NT2/D1 (cell line): ENCODE results near the gene TTC23L.

ENCODE experiments used
- DNase-seq: peaks from one replicate; pipeline ENCODE4 v3.0.0-alpha.2; 2011; ENCODE audit warnings: low read depth, low spot score
- H3K27me3 ChIP-seq: 2 replicates; pipeline ENCODE4 v1.6.0; 2011; ENCODE audit warnings: mild to moderate bottlenecking; ENCODE audit not compliant: insufficient read length, insufficient read depth
- H3K36me3 ChIP-seq: 2 replicates; pipeline ENCODE4 v1.6.1; 2011; ENCODE audit warnings: mild to moderate bottlenecking, low read length, mixed read lengths; ENCODE audit not compliant: insufficient read depth, insufficient read length
- H3K4me1 ChIP-seq: 2 replicates; pipeline ENCODE4 v1.5.1; 2011; ENCODE audit not compliant: insufficient read depth, insufficient read length
- H3K4me3 ChIP-seq: 2 replicates; pipeline ENCODE4 v1.5.1; 2011; ENCODE audit warnings: low read depth; ENCODE audit not compliant: insufficient read length
- H3K9ac ChIP-seq: 2 replicates; pipeline ENCODE4 v1.6.0; 2011; ENCODE audit warnings: low read depth; ENCODE audit not compliant: insufficient read length
- H3K9me3 ChIP-seq: 2 replicates; pipeline ENCODE4 v1.5.1; 2011; ENCODE audit warnings: mild to moderate bottlenecking, low read length; ENCODE audit not compliant: insufficient read depth
- SUZ12 ChIP-seq: IDR thresholded peaks from 2 replicates; pipeline ENCODE4 v1.6.1; 2011; ENCODE audit not compliant: insufficient read length, insufficient read depth; ENCODE audit errors: extremely low read depth
- YY1 ChIP-seq: IDR thresholded peaks from 2 replicates; pipeline ENCODE4 v1.6.1; 2011; ENCODE audit not compliant: insufficient read length, insufficient read depth
- ZNF274 ChIP-seq: IDR thresholded peaks from 2 replicates; pipeline ENCODE4 v1.6.1; 2011; ENCODE audit warnings: mild to moderate bottlenecking, low read depth, low read length

Gene TTC23L, protein sequence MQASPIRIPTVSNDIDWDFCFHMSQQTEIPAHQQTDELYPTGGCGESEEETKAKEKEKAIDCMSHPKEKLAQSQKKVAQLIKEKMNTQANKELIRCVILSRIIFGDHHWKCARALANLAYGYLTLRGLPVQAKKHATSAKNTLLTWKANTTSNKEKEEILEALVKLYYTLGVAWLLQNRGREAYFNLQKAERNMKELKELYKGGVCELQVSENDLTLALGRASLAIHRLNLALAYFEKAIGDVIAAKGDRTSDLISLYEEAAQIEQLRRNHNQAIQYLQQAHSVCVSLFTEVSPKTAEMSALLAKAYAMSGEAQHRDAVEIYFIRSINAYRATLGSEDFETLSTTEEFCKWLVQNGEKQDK

DNA sequence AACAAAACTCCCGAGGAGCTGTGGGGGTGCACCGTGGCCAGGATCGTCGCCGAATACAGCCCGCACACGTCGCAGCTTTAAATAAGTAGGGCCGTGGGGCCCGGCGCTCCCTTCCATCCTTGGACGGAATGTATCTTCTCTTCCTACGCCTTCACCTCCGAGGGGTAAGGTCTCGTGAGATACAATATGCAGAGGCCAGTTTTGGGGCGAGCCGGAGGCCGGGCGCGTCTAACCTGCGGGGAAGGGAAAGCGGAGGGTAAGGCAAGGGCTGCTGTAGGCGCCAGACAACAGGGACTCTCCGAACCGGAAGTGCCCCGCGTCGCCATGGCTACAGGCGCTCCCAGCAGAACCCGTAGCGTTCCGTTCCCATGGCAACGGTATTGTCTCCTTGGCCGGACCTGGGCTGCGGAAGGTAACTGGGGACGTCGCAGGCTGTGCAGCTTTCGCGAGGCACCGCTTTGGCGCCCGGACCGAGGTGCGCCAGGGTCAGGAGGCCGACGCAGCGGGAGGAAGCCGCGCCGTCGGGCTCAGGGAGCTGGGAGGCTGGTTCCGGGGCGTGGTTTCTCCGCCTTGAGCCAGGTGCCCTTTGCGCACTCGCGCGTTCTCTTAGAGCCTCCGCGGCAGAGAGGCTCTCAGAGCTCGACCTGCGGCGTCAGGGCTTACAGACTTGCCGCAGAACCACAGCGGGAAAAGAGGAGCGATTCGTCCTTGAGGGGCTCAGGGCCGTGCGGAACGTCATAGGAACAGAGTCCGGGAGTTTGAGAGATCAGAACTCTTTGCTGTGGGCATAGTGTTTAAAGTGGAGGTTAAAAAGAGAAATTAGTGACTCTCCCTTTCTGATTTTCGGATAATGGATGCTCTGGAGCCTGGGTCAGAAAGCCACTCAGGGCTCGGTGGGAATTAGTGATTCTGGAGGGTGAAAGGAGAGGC lies at the start of gene TTC23L:
TTC23L (plus strand) TSS at position 380 of the 930 bp plus-strand sequence. CDS start 1,508 bp downstream, outside the sequence.
- no peaks in the 10 kb centered on the region for H3K36me3 ChIP-seq
- no peaks in the 10 kb centered on the region for H3K27me3 ChIP-seq
- TF ChIP-seq SUZ12: no peak
- TF ChIP-seq YY1: no peak
- no peak for TF ChIP-seq ZNF274
- DNase-seq: peak; percentile 88
- no peaks in the 10 kb centered on the region for H3K4me1 ChIP-seq
- peaks cover 4% of the 10 kb centered on the region; the same call in 1 of the 2 replicates for H3K9me3 ChIP-seq
- peak within 1 kb of the TSS; percentile 73 for H3K9ac ChIP-seq
- peak within 1 kb of the TSS; percentile 56 for H3K4me3 ChIP-seq

DNA sequence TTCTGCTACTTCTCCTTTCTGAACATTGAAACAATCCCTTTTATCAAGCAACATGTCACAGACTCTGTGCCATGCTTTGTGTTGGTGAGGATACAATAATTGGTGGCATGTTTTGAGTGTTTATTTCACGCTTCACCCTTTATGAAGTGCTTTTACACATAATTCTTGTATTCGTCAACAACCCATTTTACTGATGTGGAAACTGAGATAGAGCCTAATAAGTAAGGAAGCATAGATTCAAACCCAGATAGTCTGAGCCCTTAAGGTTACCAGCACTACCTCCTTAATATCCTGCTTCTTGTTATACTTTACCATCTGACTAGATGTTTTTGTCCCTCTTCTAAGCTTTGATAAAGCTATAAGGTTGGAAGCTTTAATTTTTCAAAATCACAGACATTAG lies 49.3 kb upstream of the TTC23L start:
- DNase-seq: no peak
- Histone ChIP-seq H3K27me3 (no peaks in the 10 kb centered on the region), H3K4me3 (no peak overlapping the region), H3K9me3 (peaks cover 13% of the 10 kb centered on the region; the same call in 1 of the 2 replicates), H3K36me3 (peaks cover 2% of the 10 kb centered on the region), H3K9ac (no peak overlapping the region), H3K4me1 (no peaks in the 10 kb centered on the region)
- TF ChIP-seq SUZ12: no peak
- TF ChIP-seq ZNF274: no peak

DNA sequence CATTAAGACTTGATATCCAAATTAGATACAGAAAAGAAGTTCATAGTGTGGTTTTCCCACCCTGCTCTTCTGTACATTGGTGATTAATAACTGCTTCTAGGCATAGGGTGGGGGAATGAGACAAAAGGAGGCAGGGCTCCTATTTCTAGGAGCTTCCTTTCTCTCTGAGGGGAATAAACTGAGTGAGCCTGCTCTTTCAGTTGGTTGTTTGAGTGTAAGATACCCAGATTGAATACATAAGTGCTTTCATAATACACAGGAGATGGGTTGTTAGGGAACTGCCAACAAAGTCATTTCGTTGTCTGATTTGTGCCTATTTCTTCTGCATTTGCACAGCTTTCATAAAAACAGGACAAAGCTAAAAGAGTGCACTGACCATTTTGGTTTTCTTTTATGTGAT lies 48.9 kb upstream of the TTC23L start:
- TF ChIP-seq SUZ12 (no peak), ZNF274 (no peak), YY1 (no peak)
- Histone ChIP-seq H3K9me3 (peaks cover 13% of the 10 kb centered on the region; the same call in 1 of the 2 replicates), H3K9ac (no peak overlapping the region), H3K36me3 (peaks cover 2% of the 10 kb centered on the region), H3K27me3 (no peaks in the 10 kb centered on the region), H3K4me3 (no peak overlapping the region), H3K4me1 (no peaks in the 10 kb centered on the region)
- no peak for DNase-seq

DNA sequence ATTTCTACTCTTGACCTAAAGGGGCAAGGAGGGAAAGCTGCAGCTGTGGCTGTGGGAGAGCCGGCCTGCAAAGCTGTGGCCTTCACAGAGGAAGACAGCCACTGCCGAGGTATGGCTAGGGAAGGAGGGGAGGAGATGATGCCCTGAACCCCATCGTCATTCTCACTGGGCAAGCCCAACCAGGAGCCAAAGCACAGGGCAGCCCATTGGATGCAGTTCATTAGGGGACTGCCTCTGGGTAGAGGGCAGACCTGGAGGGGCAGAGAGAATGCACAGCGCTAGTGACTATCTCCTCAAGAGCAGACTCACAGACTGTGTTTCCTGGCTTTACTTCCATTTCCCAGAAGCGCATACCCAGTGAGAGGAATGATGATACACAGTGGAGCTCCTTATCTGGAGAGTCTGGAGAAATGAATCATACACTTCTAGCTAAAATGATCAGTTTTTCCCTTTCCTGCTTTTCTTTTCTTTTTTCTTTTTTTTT lies 47.2 kb upstream of the TTC23L start:
- Histone ChIP-seq H3K4me1 (no peaks in the 10 kb centered on the region), H3K9ac (no peak overlapping the region), H3K36me3 (peaks cover 12% of the 10 kb centered on the region), H3K4me3 (no peak overlapping the region), H3K27me3 (no peaks in the 10 kb centered on the region), H3K9me3 (peaks cover 7% of the 10 kb centered on the region; the same call in 1 of the 2 replicates)
- no peak for DNase-seq
- TF ChIP-seq SUZ12 (no peak), ZNF274 (no peak), YY1 (no peak)

GRCh38 chr5:34802834-34803563 lies 36.0 kb upstream of the TTC23L start:
- TF ChIP-seq ZNF274 (no peak), SUZ12 (no peak), YY1 (no peak)
- Histone ChIP-seq H3K9ac (no peak overlapping the region), H3K9me3 (no peaks in the 10 kb centered on the region), H3K4me3 (no peak overlapping the region), H3K36me3 (peaks cover 71% of the 10 kb centered on the region), H3K4me1 (no peaks in the 10 kb centered on the region), H3K27me3 (no peaks in the 10 kb centered on the region)
- DNase-seq: no peak

DNA sequence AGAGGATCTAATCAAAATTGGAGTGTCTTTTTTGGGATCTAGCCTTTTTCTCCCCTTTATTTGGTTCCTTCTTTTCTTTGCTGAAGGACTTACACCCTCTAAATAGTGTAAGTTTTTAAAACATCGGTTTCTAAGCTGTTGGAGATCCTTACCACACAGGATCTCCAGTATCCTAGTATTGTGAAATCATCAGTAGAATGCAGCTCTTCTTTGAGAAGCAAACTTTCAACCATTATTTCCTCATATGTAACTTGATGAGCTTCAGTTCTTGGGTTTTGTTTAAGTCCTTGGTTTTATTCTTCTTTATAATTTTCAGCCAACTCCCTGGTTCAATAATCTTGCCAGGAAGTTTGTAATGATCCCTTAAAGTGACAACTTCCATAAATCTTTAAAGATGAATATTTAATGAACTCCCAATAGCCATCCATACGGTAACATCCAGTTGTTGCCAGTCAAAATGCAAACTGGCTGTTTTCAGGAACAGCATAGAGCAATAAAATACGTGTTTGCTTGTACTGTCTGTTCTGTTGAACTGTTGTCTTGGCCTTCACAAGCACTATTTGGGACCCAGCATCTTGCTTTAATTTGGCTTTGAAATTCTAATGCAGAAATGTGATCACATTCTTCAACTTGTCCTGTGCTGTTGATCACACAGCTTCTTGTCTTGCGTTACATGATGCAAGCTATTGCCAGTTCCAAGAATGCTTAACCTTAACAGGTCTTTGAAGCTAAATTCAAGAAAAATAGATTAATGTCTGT lies 34.8 kb upstream of the TTC23L start:
- H3K4me1 ChIP-seq: no peaks in the 10 kb centered on the region

More for the DNA sequence above, 34.8 kb upstream of the TTC23L start:
- no peaks in the 10 kb centered on the region for H3K27me3 ChIP-seq
- TF ChIP-seq YY1: no peak
- no peak for TF ChIP-seq SUZ12
- TF ChIP-seq ZNF274: no peak
- H3K9ac ChIP-seq: no peak overlapping the region
- H3K4me3 ChIP-seq: no peak overlapping the region
- H3K36me3 ChIP-seq: peaks cover 72% of the 10 kb centered on the region
- no peaks in the 10 kb centered on the region for H3K9me3 ChIP-seq
- no peak for DNase-seq
